PC-3 (cell line): ENCODE results near the gene CHAF1A.

Experiments used
- EZH2 ChIP-seq: fragments of 300-600 bp; sonication (generic); IDR thresholded peaks from one replicate; pipeline ENCODE4 v1.6.1; 2017; ENCODE audit warnings: antibody characterized with exemption, mild to moderate bottlenecking, low read length; ENCODE audit not compliant: unreplicated experiment
- EZH2phosphoT487 ChIP-seq: fragments of 300-600 bp; sonication (generic); IDR thresholded peaks from 2 replicates; pipeline ENCODE4 v1.6.1; 2018; ENCODE audit warnings: mild to moderate bottlenecking, antibody characterized with exemption, low read length, borderline replicate concordance
- TF ChIP-seq, protein P1 (sequence below): fragments of 300-600 bp; sonication (generic); conservative IDR thresholded peaks from 2 replicates; pipeline ENCODE4 v1.5.1; 2017; ENCODE audit warnings: antibody characterized with exemption, low read depth, mild to moderate bottlenecking, low read length

DNA sequence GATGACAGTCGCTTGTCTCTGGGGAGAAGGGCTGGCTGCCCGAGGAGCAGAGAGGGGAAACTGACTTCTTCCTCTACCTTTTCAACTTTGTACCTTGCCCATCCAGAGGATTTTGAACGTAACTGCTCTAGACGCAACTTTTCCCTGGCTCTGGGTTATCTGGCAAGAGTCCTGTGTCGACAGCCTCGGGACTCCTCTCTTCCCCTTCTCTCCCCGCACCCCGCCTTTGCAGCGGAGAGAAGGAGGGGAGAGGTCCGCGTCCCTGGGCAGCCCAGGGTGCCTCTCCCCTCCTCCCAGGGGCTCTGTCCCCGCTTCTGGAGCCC lies 2.7 kb upstream of the CHAF1A start:
- TF ChIP-seq, protein P1, sequence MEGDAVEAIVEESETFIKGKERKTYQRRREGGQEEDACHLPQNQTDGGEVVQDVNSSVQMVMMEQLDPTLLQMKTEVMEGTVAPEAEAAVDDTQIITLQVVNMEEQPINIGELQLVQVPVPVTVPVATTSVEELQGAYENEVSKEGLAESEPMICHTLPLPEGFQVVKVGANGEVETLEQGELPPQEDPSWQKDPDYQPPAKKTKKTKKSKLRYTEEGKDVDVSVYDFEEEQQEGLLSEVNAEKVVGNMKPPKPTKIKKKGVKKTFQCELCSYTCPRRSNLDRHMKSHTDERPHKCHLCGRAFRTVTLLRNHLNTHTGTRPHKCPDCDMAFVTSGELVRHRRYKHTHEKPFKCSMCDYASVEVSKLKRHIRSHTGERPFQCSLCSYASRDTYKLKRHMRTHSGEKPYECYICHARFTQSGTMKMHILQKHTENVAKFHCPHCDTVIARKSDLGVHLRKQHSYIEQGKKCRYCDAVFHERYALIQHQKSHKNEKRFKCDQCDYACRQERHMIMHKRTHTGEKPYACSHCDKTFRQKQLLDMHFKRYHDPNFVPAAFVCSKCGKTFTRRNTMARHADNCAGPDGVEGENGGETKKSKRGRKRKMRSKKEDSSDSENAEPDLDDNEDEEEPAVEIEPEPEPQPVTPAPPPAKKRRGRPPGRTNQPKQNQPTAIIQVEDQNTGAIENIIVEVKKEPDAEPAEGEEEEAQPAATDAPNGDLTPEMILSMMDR: no peak
- TF ChIP-seq EZH2 (no peak), EZH2phosphoT487 (no peak)
